HG02973 (cell line): ENCODE results near the gene SCYL1.

Source experiments
- ATAC-seq: cut with Tn5 transposase; IDR thresholded peaks from one replicate; pipeline ENCODE4 v1.9.1; 2021; ENCODE audit warnings: moderate library complexity; ENCODE audit not compliant: unreplicated experiment

The SCYL1 gene

DNA sequence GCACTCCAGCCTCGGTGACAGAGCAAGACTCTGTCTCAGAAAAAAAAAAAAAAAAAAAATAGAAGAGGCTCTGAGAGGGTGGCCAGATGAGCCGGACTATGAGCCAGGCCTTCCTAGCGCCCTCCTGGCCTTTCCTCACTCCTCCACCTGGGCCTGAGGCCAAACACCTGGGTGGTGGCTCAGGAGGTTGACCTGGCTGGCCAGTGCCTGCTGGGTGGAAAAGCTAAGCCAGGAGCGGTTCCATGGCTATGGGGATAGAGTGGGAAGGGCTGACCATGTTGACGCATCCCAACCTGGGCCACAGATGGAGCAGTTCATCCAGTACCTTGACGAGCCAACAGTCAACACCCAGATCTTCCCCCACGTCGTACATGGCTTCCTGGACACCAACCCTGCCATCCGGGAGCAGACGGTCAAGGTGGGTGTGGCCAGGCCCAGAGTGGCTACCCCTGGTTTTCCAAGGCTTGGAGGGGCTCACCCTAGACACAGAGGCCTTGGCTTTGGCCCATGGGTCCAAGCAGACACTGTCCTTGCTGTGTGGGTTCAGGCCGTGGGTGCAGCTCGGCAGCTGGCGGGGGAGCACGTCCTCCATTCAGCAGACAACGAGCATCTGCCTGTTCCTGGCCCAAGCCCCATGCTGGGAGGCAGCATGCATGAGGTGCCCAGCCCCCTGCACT is 7.6 kb downstream of the SCYL1 start:
- no peak for ATAC-seq

DNA sequence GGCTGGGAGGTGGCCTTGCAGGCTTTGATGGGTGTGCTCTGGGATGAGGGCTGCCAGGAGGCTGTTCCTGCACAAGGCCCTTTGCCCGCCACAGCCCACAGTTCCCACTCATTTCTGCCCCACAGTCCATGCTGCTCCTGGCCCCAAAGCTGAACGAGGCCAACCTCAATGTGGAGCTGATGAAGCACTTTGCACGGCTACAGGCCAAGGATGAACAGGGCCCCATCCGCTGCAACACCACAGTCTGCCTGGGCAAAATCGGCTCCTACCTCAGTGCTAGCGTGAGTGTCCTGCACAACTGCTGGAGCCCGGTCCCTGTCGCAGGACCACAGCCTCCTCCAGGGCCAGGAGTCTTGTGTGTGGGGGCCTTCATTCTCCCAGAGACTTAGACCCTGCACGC is 10.2 kb downstream of the SCYL1 start:
- ATAC-seq: no peak

- ATAC-seq: no peak
These were observed 11.8 kb downstream of the SCYL1 start for GRCh38 chr11:65536412-65537295.

- no peak for ATAC-seq
These were observed 12.4 kb downstream of the SCYL1 start for GRCh38 chr11:65537296-65537597.

DNA sequence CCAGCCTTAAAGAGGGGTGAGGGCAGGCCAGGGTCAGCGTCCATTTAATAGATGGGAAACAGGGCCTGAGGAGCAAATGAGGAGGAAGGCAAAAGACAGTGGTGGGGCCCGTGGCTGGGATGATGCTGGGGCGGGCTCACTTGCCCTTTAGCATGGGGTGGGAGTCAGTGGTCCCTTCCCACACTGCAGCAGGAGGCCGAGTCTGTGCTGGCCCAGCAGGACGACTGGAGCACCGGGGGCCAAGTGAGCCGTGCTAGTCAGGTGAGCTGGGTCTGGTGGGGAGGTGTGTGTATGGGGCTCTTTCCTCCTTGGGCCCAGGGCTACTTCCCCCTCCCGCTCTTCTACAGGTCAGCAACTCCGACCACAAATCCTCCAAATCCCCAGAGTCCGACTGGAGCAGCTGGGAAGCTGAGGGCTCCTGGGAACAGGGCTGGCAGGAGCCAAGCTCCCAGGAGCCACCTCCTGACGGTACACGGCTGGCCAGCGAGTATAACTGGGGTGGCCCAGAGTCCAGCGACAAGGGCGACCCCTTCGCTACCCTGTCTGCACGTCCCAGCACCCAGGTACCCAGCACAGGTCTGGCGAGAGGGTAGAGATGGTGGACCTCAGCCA is 12.8 kb downstream of the SCYL1 start:
- no peak for ATAC-seq

- no peak for ATAC-seq
These were observed 13.5 kb downstream of the SCYL1 start for GRCh38 chr11:65538232-65538914.

GRCh38 chr11:65538915-65539743 is 14.2 kb downstream of the SCYL1 start:
- ATAC-seq: no peak

DNA sequence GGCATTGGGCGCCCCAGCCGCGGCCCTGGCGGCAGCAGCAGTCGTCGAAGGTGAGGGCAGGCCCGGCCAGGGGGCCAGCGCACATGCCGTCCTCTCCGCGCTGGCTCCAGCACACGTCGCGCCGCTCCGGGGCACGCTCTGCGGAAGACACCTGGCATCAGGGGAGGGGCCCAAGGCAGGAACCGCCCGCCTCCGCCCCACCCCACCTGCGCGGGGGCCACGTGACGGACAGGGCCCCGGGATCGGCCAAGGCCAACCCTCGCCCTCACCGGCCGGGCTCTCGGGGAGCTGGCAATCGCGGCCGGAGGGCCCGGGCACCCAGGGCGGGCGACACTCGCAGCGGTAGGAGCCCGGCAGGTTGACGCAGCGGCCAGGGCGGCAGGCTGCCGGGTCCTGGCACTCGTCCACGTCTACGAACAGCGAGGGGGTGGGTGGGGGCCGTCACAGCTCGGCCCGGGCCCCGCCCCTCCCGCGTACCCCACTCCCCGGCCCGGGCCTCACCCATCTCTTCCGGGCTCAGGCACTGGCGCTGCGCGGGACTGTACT is 14.9 kb downstream of the SCYL1 start:
- ATAC-seq: peak; percentile 38

DNA sequence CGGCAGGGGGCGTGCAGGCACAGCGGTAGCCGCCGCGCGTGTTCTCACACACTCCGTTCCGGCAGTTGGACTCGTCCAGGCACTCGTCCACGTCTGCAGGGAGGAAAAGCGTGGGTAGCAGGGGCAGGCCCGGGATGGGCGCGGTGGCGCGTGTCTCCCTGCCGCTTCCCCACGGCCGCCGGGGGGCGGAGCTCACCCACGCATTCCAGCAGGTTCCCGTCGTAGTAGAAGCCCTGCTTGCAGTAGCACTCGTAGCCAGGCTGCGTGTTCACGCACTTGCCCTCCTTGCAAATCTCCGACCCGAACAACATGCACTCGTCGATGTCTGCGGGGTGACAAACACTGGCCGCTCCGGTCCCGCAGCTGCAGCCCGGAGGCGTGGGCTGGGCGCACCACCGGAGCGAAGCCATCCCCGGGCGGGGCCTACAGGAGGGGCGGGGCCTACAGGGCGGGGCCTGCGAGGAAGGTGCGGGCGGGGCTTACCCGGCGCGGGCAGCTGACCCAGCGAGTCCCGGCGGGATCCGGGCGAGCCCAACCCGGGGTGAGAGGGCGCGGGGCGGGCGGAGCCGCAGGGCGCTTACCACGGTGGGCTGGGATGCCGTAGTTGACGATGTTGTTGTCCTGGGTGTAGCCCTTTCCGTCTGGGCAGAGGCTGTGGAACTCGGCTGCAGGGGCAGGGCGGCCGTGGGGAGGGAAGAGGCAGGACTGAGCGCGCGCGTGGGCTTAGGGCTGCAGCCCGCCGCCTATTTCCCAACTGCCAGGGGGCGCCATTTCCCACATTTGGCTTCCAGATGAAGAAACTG is 15.6 kb downstream of the SCYL1 start:
- peak; percentile 58 for ATAC-seq

DNA sequence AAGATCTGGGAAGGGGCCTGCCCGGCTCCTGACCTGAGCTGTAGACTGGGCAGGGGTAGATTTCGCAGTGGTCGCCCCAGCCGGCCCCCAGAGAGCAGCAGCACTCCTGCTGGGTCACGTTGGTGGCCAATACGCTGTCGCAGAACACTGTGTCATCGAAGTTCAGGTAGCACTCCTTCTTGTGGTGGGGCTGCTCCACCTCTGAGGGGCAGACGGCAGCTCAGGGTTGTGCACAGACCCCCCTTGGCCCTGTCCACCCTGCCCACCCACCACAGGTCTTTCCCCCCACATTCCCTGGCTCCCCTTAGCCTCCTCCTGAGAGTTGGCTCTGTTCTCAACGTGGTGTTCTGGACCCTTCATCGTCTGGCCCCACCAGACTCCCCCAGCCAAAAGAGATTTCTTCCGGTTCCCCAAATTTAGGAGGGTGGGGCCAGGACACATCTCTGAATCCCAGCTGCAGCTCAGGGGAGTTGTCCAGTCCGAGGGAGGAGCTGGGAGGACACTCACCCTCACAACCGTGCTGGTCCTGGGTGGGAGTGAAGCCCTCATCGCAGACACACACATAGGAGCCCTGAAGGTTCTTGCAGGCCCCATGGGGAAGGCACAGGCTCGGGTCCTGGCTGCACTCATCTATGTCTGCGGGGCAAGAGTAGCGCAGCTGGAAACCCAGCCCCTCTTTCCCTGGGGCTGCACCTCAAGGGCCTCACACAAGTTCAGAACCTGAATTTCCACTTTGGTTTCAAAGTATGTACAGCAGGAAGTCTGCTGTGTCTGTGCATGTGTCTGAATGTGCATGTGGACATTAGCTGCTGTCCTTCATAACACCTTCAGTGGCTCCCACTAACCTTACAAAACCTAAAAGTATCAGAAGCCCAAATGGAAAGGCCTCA is 16.5 kb downstream of the SCYL1 start:
- ATAC-seq: no peak

DNA sequence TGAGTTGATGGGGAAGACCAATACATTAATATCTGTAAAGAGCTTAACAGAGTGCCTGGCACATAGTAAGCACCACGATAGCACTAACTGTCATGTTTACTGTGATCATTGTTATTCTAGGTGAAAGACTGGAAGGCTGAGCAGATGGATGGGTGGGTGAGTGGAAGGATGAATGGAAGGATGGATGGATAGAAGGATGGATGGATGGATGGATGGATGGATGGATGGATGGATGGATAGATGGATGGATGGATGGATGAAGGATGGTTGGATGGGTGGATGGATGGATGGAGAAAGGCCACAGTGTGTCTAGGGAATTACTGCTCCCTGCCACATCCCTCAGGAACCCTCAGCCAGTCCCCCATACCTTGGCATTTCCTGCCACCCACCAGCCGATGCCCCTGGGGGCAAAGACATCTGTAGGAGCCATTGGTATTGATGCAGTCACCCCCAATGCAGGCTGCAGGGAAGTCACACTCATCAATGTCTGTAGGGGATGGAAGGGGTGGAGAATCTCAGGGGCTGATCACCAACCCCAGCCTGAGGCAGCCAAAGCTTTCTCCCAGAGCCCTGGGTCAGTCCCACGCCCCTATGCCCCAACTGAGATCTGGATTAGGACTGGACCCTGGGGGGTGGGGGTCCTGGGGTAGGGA is 18.0 kb downstream of the SCYL1 start:
- no peak for ATAC-seq

GRCh38 chr11:65545853-65546216 is 21.0 kb downstream of the SCYL1 start:
- no peak for ATAC-seq

- no peak for ATAC-seq
These were observed 21.5 kb downstream of the SCYL1 start for GRCh38 chr11:65546217-65546958.

GRCh38 chr11:65547446-65548125 is 22.7 kb downstream of the SCYL1 start:
- ATAC-seq: no peak

DNA sequence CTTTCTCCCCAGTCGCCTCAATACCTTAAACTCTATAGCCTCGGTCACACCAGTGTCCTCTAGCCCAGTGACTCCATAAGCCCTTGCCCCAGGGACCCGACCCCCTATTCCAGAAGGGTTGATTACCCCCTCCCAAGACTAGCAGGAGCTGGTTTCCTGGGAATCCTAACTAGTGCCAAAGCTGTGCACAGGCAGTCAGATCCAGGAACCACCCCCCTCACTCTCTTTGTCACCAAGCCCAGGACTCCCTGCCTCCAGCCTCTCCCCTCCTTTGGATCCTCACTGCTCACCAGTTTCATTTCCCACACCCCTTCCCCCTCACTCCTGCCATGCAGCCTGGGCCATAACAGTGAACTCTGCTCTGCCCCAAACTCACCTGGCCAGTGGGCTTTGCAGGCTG is 23.5 kb downstream of the SCYL1 start:
- no peak for ATAC-seq

- ATAC-seq: no peak
These were observed 24.2 kb downstream of the SCYL1 start for GRCh38 chr11:65549096-65549495.
